Erythroblast (primary cell): ENCODE data around the gene RPS6KA2.

Experiments
- GATA1 ChIP-seq: IDR thresholded peaks from 2 replicates; pipeline ENCODE4 v1.6.1; 2011; ENCODE audit warnings: low read depth, mild to moderate bottlenecking, control low read depth, low read length, moderate library complexity
- POLR2A ChIP-seq: IDR thresholded peaks from 2 replicates; pipeline ENCODE4 v1.6.1; 2011; ENCODE audit warnings: mild to moderate bottlenecking, low read length

DNA sequence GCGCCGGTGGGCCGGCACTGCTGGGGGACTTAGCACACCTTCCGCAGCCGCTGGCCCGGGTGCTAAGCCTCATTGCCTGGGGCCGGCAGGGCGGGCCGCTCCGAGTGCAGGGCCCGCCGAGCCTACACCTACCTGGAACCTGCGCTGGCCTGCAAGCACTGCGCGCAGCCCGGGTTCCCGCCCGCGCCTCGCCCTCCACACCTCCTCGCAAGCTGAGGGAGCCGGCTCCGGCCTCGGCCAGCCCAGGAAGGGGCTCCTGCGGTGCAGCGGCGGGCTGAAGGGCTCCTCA is 233.6 kb downstream of the RPS6KA2 start:
- no peak for TF ChIP-seq POLR2A
- no peak for TF ChIP-seq GATA1
